Keratinocyte (primary cell): Measurements from ENCODE around the gene SAMD10. TPM values are rescaled to one million over a fixed set of nuclear protein-coding genes. Genes with fewer than 3 reads are reported as not detected.

ENCODE experiments used
- DNase-seq: peaks from one replicate; pipeline ENCODE4 v3.0.0-alpha.2; 2011; ENCODE audit warnings: low read depth, missing footprints, low spot score
- FAIRE-seq: peaks from 2 replicates; lab custom pipeline; 2011; peaks lifted over from hg19 to GRCh38; lab: Jason Lieb, UNC
- H2AFZ ChIP-seq: 2 replicates; pipeline ENCODE4 v1.6.0; 2012; ENCODE audit warnings: low read length, control low read depth, inconsistent platforms; ENCODE audit not compliant: control insufficient read depth
- H3K27ac ChIP-seq: 2 replicates; pipeline ENCODE4 v1.5.1; 2011; ENCODE audit warnings: low read length; ENCODE audit not compliant: control insufficient read depth, insufficient read depth
- H3K27me3 ChIP-seq: 3 replicates; pipeline ENCODE4 v1.6.0; 2011; ENCODE audit warnings: low read length; ENCODE audit not compliant: control insufficient read depth, insufficient read depth; ENCODE audit errors: extremely low read depth
- H3K36me3 ChIP-seq, 2 experiments: 2 replicates in 1 of 2; 3 replicates in 1 of 2; pipeline ENCODE4 v1.5.1; 2011; ENCODE audit warnings: low read length in 2 of 2, mild to moderate bottlenecking in 1 of 2; ENCODE audit not compliant: control insufficient read depth in 2 of 2, insufficient read depth in 2 of 2; ENCODE audit errors: extremely low read depth in 1 of 2
- H3K4me1 ChIP-seq: 3 replicates; pipeline ENCODE4 v1.5.1; 2011; ENCODE audit warnings: low read length; ENCODE audit not compliant: control insufficient read depth, insufficient read depth; ENCODE audit errors: extremely low read depth
- H3K4me2 ChIP-seq: 3 replicates; pipeline ENCODE4 v1.6.0; 2011; ENCODE audit warnings: low read depth, low read length; ENCODE audit not compliant: control insufficient read depth, insufficient read depth; ENCODE audit errors: extremely low read depth
- H3K4me3 ChIP-seq, 3 experiments: fragments of 200-600 bp in 1 of 3; sonication (generic) in 1 of 3; 2 replicates in 2 of 3; 3 replicates in 1 of 3; pipeline ENCODE4 v1.5.1; 2011 to 2016; ENCODE audit warnings: low read length in 3 of 3, mild to moderate bottlenecking in 3 of 3, control low read depth in 2 of 3, inconsistent platforms in 1 of 3, low read depth in 1 of 3, mixed read lengths in 1 of 3, mixed run types in 1 of 3, moderate library complexity in 1 of 3; ENCODE audit not compliant: control insufficient read depth in 2 of 3, insufficient read depth in 2 of 3; ENCODE audit errors: extremely low read depth in 1 of 3
- H3K79me2 ChIP-seq: 2 replicates; pipeline ENCODE4 v1.6.0; 2012; ENCODE audit warnings: low read length; ENCODE audit not compliant: control insufficient read depth, insufficient read depth
- H3K9ac ChIP-seq: 3 replicates; pipeline ENCODE4 v1.6.0; 2011; ENCODE audit warnings: low read length; ENCODE audit not compliant: control insufficient read depth, insufficient read depth; ENCODE audit errors: extremely low read depth
- H3K9me1 ChIP-seq: 3 replicates; pipeline ENCODE4 v1.6.0; 2011; ENCODE audit warnings: low read length; ENCODE audit not compliant: control insufficient read depth, insufficient read depth; ENCODE audit errors: extremely low read depth
- H3K9me3 ChIP-seq: 2 replicates; pipeline ENCODE4 v1.5.1; 2012; ENCODE audit warnings: low read depth, low read length; ENCODE audit not compliant: control insufficient read depth
- H4K20me1 ChIP-seq: 3 replicates; pipeline ENCODE4 v1.6.0; 2011; ENCODE audit warnings: low read length; ENCODE audit not compliant: control insufficient read depth, insufficient read depth; ENCODE audit errors: extremely low read depth
- CTCF ChIP-seq, 3 experiments: IDR thresholded peaks in 1 of 3; conservative IDR thresholded peaks in 1 of 3; optimal IDR thresholded peaks in 1 of 3; 2 replicates in 2 of 3; 3 replicates in 1 of 3; pipeline versions ENCODE3 to v1.5.1; 2011; ENCODE audit warnings: low read length in 3 of 3, mild to moderate bottlenecking in 3 of 3, moderate library complexity in 2 of 3, control low read depth in 1 of 3, inconsistent platforms in 1 of 3; ENCODE audit not compliant: insufficient read depth in 2 of 3; ENCODE audit errors: extremely low read depth in 1 of 3
- EZH2 ChIP-seq: IDR thresholded peaks from one replicate; pipeline ENCODE4 v1.6.1; 2012; ENCODE audit warnings: inconsistent platforms, mild to moderate bottlenecking, low read length, moderate library complexity
- dilution Hi-C: fragments of 300-500 bp; cut with MboI; formaldehyde crosslinking; loops from one replicate; pipeline ENCODE4 v1.7.0; 2020; ENCODE audit warnings: low sequenced_read_pairs; ENCODE audit not compliant: extremely low pct_ligation_motif_present
- polyA plus RNA-seq, 5 experiments: library from polyadenylated mRNA; depleted of rRNA in 3 of 5; stranded (reverse) in 3 of 5; stranded (forward) in 1 of 5; unstranded in 1 of 5; fragments of >200 nt; gene quantifications; 1 replicate in 1 of 5; 2 replicates in 3 of 5; 3 replicates in 1 of 5; pipeline versions ENCODE4 v1.2.1 to v1.2.3, GENCODE V29; 2011 to 2012; ENCODE audit warnings: missing spikeins in 2 of 5, low read depth in 1 of 5, low replicate concordance in 1 of 5

Gene SAMD10
- polyA plus RNA-seq, 1 donor (not counting 4 experiments of a cell fraction or from before 2014, with no cell fraction given): 0.45 TPM

- dilution Hi-C loops: no loop called here
- Histone ChIP-seq H3K4me1 (peaks cover 2% of the 10 kb centered on the region), H3K4me2 (no peak overlapping the region), H3K27ac (no peak overlapping the region), H3K79me2 (no peaks in the 10 kb centered on the region), H3K9me3 (peaks cover 4% of the 10 kb centered on the region), H3K9ac (no peak overlapping the region), H3K36me3 (peaks cover 34 to 35% of the 10 kb centered on the region in 2 experiments), H2AFZ (no peak overlapping the region), H3K4me3 (no peak overlapping the region), H3K27me3 (no peaks in the 10 kb centered on the region), H3K9me1 (no peaks in the 10 kb centered on the region), H4K20me1 (no peaks in the 10 kb centered on the region)
- FAIRE-seq (no peak), DNase-seq (no peak)
- TF ChIP-seq EZH2 (no peak), CTCF (optimal IDR thresholded peaks at IDR 0.05 in 1 of 3, IDR thresholded peaks at IDR 0.05 in 1 of 3, conservative IDR thresholded peaks at IDR 0.05 in 1 of 3; ENCODE audit: extremely low read depth in 1 of 3, insufficient read depth in 2 of 3, low read length in 3 of 3) (no peak)
These were observed 16.8 kb downstream of the SAMD10 start for GRCh38 chr20:63962426-63963347.

DNA sequence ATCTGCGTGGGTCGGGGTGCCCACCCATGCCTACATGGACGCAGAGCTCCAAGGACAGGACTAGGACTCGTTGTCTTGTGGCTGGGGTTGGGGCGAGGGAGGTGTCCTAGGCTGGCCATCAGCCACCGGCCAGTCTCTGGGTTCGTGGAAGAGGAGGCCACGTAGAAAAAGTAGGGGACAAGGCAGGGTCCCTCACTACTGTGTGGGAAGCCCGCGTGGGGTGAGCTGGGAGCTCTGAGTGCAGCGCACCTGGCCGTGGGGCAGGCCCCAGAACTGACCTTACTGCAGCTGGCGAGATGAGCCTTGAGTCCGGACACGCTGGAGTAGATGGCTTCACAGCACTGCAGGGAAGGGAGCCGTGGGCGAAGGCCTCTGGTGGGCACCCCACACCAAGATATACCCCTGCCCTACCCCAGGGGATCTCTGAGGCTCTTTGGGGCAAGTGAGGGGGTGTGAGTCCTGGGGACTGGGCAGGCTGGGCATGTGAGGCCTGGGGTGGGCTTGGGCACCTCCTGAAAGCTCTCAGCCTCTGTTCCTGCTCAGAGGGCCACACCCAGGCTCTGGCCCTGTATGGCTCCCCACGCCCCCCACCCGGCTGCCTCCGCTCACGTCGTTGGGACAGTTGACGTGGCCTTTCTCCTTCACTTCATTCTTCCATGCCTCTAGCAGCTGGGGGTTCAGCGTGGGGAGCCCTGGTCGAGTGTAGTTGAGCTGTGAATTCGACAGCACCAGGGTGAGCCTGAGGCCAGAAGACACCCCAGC, 17.6 kb downstream of the SAMD10 start:
- no peak overlapping the region for H3K9ac ChIP-seq
- dilution Hi-C loops: no loop called here
- peaks cover 32 to 34% of the 10 kb centered on the region in 2 experiments for H3K36me3 ChIP-seq

More for the DNA sequence above, 17.6 kb downstream of the SAMD10 start:
- DNase-seq: no peak
- H3K27me3 ChIP-seq: no peaks in the 10 kb centered on the region
- TF ChIP-seq CTCF (optimal IDR thresholded peaks at IDR 0.05 in 1 of 3, IDR thresholded peaks at IDR 0.05 in 1 of 3, conservative IDR thresholded peaks at IDR 0.05 in 1 of 3; ENCODE audit: extremely low read depth in 1 of 3, insufficient read depth in 2 of 3, low read length in 3 of 3) (no peak), EZH2 (no peak)
- FAIRE-seq: no peak
- H3K4me1 ChIP-seq: peaks cover 9% of the 10 kb centered on the region
- H4K20me1 ChIP-seq: no peaks in the 10 kb centered on the region
- H3K4me2 ChIP-seq: no peak overlapping the region
- no peak overlapping the region for H2AFZ ChIP-seq
- peaks cover 4% of the 10 kb centered on the region for H3K9me3 ChIP-seq
- H3K4me3 ChIP-seq: no peak overlapping the region
- H3K9me1 ChIP-seq: no peaks in the 10 kb centered on the region
- H3K27ac ChIP-seq: no peak overlapping the region
- H3K79me2 ChIP-seq: no peaks in the 10 kb centered on the region
